Astrocyte (in vitro differentiated cells and primary cell): ENCODE data around the gene GUCY2C. TPM values are rescaled to one million over a fixed set of nuclear protein-coding genes. Genes with fewer than 3 reads are reported as not detected.

Experiments used
- DNase-seq: peaks from one replicate; pipeline ENCODE4 v3.0.0-alpha.2; 2010; ENCODE audit warnings: low read depth
- FAIRE-seq: peaks from 2 replicates; lab custom pipeline; 2011; peaks lifted over from hg19 to GRCh38; lab: Jason Lieb, UNC
- H2AFZ ChIP-seq: 2 replicates; pipeline ENCODE4 v1.6.0; 2012; ENCODE audit warnings: low read depth, low read length, inconsistent platforms
- H3K27ac ChIP-seq: 2 replicates; pipeline ENCODE4 v1.5.1; 2011; ENCODE audit warnings: low read depth, low read length, inconsistent platforms
- H3K27me3 ChIP-seq: 2 replicates; pipeline ENCODE4 v1.6.0; 2011; ENCODE audit warnings: low read length, inconsistent platforms; ENCODE audit not compliant: insufficient read depth
- H3K36me3 ChIP-seq: 2 replicates; pipeline ENCODE4 v1.5.1; 2011; ENCODE audit warnings: low read length, inconsistent platforms; ENCODE audit not compliant: insufficient read depth
- H3K4me1 ChIP-seq: 2 replicates; pipeline ENCODE4 v1.5.1; 2011; ENCODE audit warnings: low read length, inconsistent platforms; ENCODE audit not compliant: insufficient read depth
- H3K4me2 ChIP-seq: 2 replicates; pipeline ENCODE4 v1.6.0; 2012; ENCODE audit warnings: low read length, inconsistent platforms
- H3K4me3 ChIP-seq: 2 replicates; pipeline ENCODE4 v1.5.1; 2011; ENCODE audit warnings: low read depth, mild to moderate bottlenecking, low read length, inconsistent platforms; ENCODE audit not compliant: insufficient read depth
- H3K79me2 ChIP-seq: 2 replicates; pipeline ENCODE4 v1.6.0; 2012; ENCODE audit warnings: mild to moderate bottlenecking, low read length, inconsistent platforms; ENCODE audit not compliant: insufficient read depth
- H3K9ac ChIP-seq: 2 replicates; pipeline ENCODE4 v1.6.0; 2012; ENCODE audit warnings: mild to moderate bottlenecking, low read length, inconsistent platforms
- H3K9me3 ChIP-seq: 2 replicates; pipeline ENCODE4 v1.5.1; 2012; ENCODE audit warnings: low read depth, mild to moderate bottlenecking, low read length, inconsistent platforms; ENCODE audit not compliant: insufficient read depth
- H4K20me1 ChIP-seq: 2 replicates; pipeline ENCODE4 v1.6.0; 2012; ENCODE audit warnings: low read length, inconsistent platforms; ENCODE audit not compliant: insufficient read depth
- H3K27ac Mint-ChIP-seq: one replicate; pipeline ENCODE4 v1.8.0; 2021; ENCODE audit warnings: mild to moderate bottlenecking, mixed read lengths; ENCODE audit not compliant: unreplicated experiment
- H3K27me3 Mint-ChIP-seq: one replicate; pipeline ENCODE4 v1.8.0; 2021; ENCODE audit warnings: low read depth, mixed read lengths; ENCODE audit not compliant: unreplicated experiment
- H3K36me3 Mint-ChIP-seq: one replicate; pipeline ENCODE4 v1.8.0; 2021; ENCODE audit warnings: low read depth, mixed read lengths; ENCODE audit not compliant: unreplicated experiment
- H3K4me1 Mint-ChIP-seq: one replicate; pipeline ENCODE4 v1.8.0; 2021; ENCODE audit warnings: low read depth, mixed read lengths; ENCODE audit not compliant: unreplicated experiment
- H3K4me3 Mint-ChIP-seq: one replicate; pipeline ENCODE4 v1.8.0; 2021; ENCODE audit warnings: mild to moderate bottlenecking, moderate library complexity, mixed read lengths; ENCODE audit not compliant: unreplicated experiment
- H3K9me3 Mint-ChIP-seq: one replicate; pipeline ENCODE4 v1.8.0; 2021; ENCODE audit warnings: mild to moderate bottlenecking, mixed read lengths; ENCODE audit not compliant: unreplicated experiment
- EZH2 ChIP-seq: IDR thresholded peaks from 2 replicates; pipeline ENCODE4 v1.6.1; 2012; ENCODE audit warnings: mild to moderate bottlenecking, low read length, inconsistent platforms; ENCODE audit not compliant: insufficient read depth
- total RNA-seq: library from RNA; stranded (reverse); gene quantifications from 2 replicates; pipeline ENCODE4 v1.2.1, GENCODE V29; 2021
- TF ChIP-seq, protein P1 (sequence below): IDR thresholded peaks from 2 replicates; pipeline ENCODE4 v1.5.1; 2011; ENCODE audit warnings: low read depth, mild to moderate bottlenecking, inconsistent platforms, low read length, moderate library complexity; ENCODE audit not compliant: insufficient read depth

GUCY2C gene
- total RNA-seq, 1 donor from 2014 or later = 0.09 TPM

DNA sequence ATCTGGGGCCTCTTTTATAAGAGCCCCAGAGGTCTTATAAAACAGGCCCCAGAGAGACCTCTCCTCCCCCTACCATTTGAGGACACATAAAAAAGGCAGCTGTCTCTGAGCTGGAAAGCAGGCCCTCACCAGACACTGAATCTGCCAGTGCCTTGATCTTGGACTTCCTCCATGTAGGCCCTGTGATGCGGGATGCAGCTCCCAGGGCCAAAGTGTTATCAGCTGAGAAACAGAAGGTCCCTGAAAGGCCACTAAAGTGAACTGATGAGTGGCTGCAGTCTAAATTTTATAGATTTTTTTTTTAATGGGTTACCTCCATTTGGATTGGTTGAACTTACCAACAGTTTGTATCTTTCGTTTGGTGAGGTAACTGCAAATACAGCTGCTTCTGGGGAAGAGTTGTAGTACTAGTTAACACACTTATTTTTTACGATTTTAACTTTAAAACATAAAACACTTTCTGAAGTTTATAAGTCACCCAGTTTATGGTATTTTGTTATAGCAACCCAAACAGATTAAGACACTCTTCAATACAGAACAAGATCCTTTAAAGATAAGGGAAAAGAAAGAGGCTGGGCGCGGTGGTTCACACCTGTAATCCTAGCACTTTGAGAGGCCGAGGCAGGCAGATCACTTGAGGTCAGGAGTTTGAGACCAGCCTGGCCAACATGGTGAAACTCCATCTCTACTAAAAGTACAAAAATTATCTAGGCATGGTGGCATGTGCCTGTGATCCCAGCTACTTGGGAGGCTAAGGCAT is 5.6 kb upstream of the GUCY2C start:
- no peak overlapping the region for H3K27ac Mint-ChIP-seq
- no peaks in the 10 kb centered on the region for H3K9me3 ChIP-seq
- no peaks in the 10 kb centered on the region for H3K27me3 ChIP-seq
- H3K4me1 ChIP-seq = no peaks in the 10 kb centered on the region
- H3K27ac ChIP-seq = no peak overlapping the region
- no peaks in the 10 kb centered on the region for H3K36me3 ChIP-seq
- peaks cover 4% of the 10 kb centered on the region for H3K9me3 Mint-ChIP-seq
- no peaks in the 10 kb centered on the region for H3K27me3 Mint-ChIP-seq
- H3K9ac ChIP-seq = no peak overlapping the region
- no peak overlapping the region for H2AFZ ChIP-seq
- H3K79me2 ChIP-seq = no peaks in the 10 kb centered on the region
- no peaks in the 10 kb centered on the region for H4K20me1 ChIP-seq
- H3K4me3 Mint-ChIP-seq = no peak overlapping the region
- no peaks in the 10 kb centered on the region for H3K36me3 Mint-ChIP-seq
- TF ChIP-seq, protein P1, sequence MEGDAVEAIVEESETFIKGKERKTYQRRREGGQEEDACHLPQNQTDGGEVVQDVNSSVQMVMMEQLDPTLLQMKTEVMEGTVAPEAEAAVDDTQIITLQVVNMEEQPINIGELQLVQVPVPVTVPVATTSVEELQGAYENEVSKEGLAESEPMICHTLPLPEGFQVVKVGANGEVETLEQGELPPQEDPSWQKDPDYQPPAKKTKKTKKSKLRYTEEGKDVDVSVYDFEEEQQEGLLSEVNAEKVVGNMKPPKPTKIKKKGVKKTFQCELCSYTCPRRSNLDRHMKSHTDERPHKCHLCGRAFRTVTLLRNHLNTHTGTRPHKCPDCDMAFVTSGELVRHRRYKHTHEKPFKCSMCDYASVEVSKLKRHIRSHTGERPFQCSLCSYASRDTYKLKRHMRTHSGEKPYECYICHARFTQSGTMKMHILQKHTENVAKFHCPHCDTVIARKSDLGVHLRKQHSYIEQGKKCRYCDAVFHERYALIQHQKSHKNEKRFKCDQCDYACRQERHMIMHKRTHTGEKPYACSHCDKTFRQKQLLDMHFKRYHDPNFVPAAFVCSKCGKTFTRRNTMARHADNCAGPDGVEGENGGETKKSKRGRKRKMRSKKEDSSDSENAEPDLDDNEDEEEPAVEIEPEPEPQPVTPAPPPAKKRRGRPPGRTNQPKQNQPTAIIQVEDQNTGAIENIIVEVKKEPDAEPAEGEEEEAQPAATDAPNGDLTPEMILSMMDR = no peak
- no peak for TF ChIP-seq EZH2
- DNase-seq (no peak), FAIRE-seq (no peak)
- H3K4me3 ChIP-seq = no peak overlapping the region
- no peaks in the 10 kb centered on the region for H3K4me1 Mint-ChIP-seq
- no peak overlapping the region for H3K4me2 ChIP-seq

DNA sequence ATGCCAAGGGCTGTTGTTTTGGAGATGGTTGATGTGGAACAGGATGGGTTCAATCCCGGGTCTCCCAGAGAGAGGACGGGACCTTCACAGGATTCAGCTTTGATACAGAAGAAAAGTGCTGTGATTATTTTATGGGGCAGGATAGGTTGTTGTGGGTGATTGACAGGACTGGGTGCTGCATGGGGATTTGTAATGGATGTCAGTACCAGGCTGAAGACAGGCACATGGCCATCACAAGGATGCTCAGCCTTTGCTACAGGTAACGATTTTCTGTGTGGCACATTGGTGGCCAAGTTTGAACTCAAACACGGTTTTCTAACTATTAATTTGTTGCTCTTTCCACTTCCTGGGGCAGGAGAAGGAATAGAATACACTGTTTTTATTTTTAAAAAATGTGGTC is 4.5 kb upstream of the GUCY2C start:
- FAIRE-seq (no peak), DNase-seq (no peak)
- H3K4me1 ChIP-seq = no peaks in the 10 kb centered on the region
- no peak overlapping the region for H3K4me3 ChIP-seq
- no peaks in the 10 kb centered on the region for H4K20me1 ChIP-seq
- no peaks in the 10 kb centered on the region for H3K4me1 Mint-ChIP-seq
- no peak overlapping the region for H3K4me3 Mint-ChIP-seq
- no peak overlapping the region for H3K4me2 ChIP-seq
- no peaks in the 10 kb centered on the region for H3K36me3 ChIP-seq
- no peak overlapping the region for H2AFZ ChIP-seq
- H3K27me3 Mint-ChIP-seq = no peaks in the 10 kb centered on the region
- H3K9me3 Mint-ChIP-seq = peaks cover 4% of the 10 kb centered on the region
- H3K27ac ChIP-seq = no peak overlapping the region
- H3K9ac ChIP-seq = no peak overlapping the region
- H3K79me2 ChIP-seq = no peaks in the 10 kb centered on the region
- no peaks in the 10 kb centered on the region for H3K36me3 Mint-ChIP-seq
- no peak overlapping the region for H3K27ac Mint-ChIP-seq
- no peaks in the 10 kb centered on the region for H3K27me3 ChIP-seq
- H3K9me3 ChIP-seq = no peaks in the 10 kb centered on the region
- no peak for TF ChIP-seq EZH2
- TF ChIP-seq, protein P1 = no peak

DNA sequence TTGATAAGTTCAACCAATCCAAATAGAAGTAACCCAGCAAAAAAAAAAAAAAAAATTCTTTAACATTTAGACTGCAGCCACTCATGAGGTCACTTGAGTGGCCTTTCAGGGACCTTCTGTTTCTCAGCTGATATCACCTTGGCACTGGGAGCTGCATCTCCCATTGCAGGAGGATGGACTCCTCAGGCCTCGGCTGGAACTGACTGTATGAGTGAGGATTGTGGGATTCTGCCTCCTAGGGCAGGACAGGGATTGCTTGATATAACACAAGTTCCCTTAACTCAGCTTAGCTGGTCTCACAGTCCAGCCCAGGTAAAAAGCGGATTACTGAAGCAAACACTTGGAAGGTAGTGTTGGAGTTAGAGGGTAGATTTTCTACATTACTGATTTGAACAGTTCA is 3.5 kb upstream of the GUCY2C start:
- H3K27ac Mint-ChIP-seq = no peak overlapping the region
- Histone ChIP-seq H3K9ac (no peak overlapping the region), H3K27ac (no peak overlapping the region), H3K9me3 (no peaks in the 10 kb centered on the region), H4K20me1 (no peaks in the 10 kb centered on the region), H3K4me2 (no peak overlapping the region), H3K27me3 (no peaks in the 10 kb centered on the region), H3K4me1 (no peaks in the 10 kb centered on the region), H2AFZ (no peak overlapping the region), H3K4me3 (no peak overlapping the region), H3K36me3 (no peaks in the 10 kb centered on the region), H3K79me2 (no peaks in the 10 kb centered on the region)
- H3K4me1 Mint-ChIP-seq = no peaks in the 10 kb centered on the region
- DNase-seq (no peak), FAIRE-seq (no peak)
- no peak for TF ChIP-seq EZH2
- TF ChIP-seq, protein P1 = no peak
- no peaks in the 10 kb centered on the region for H3K36me3 Mint-ChIP-seq
- H3K4me3 Mint-ChIP-seq = no peak overlapping the region
- H3K9me3 Mint-ChIP-seq = peaks cover 2% of the 10 kb centered on the region
- no peaks in the 10 kb centered on the region for H3K27me3 Mint-ChIP-seq
